DMS53 (cell line): ENCODE measurements around the gene NACAD.

Experiments used
- DNase-seq: peaks from one replicate; lab custom pipeline; 2025; lab: John Stamatoyannopoulos, UW

NACAD gene

GRCh38 chr7:45088821-45089340 is at the start of gene NACAD:
TSS of gene NACAD (minus strand) at chr7:45088969. CDS start at chr7:45088894, 75 bp downstream.
- peak; percentile 61 for DNase-seq

- peak; percentile 78 for DNase-seq
Observed at GRCh38 chr7:45136106-45137060, 47.6 kb upstream of the NACAD start.

- no peak for DNase-seq
Observed at GRCh38 chr7:45133877-45134276, 45.1 kb upstream of the NACAD start.

- DNase-seq, result no peak
Observed at GRCh38 chr7:45133352-45133751, 44.6 kb upstream of the NACAD start.

DNA sequence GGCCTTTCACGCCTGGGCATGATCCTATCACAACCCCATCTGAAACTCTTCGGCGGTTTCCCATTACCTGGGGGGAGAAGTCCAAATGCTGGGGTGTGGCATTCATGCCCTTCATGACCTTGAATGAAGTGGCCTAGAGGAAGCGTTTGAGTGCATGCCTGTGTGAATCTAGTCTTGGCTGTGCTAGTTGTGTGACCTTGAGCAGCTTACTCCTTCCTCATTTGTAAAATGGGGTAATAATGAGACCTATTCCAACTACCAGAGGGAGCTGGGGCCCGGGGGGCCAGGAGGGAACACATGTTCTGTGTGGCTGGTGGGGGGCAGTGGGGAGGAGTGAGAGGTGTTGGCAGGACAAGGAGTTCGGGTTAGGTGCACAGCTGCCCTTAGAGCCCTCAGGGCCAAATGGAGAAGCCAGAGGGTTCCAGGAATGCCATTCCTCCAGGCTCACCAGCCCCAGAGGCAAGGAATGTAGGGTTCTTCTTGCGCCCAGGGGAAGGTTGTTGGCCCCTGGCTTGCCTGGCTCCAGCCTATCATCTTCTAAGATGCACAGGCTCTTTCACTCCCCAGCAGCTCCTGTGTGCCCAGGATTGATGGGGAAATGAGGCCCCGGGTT is 44.0 kb upstream of the NACAD start:
- DNase-seq, result no peak

GRCh38 chr7:45131891-45132290 is 43.1 kb upstream of the NACAD start:
- no peak for DNase-seq

GRCh38 chr7:45130910-45131309 is 42.1 kb upstream of the NACAD start:
- DNase-seq, result no peak

- DNase-seq, result no peak
Observed at GRCh38 chr7:45129906-45130305, 41.1 kb upstream of the NACAD start.

DNA sequence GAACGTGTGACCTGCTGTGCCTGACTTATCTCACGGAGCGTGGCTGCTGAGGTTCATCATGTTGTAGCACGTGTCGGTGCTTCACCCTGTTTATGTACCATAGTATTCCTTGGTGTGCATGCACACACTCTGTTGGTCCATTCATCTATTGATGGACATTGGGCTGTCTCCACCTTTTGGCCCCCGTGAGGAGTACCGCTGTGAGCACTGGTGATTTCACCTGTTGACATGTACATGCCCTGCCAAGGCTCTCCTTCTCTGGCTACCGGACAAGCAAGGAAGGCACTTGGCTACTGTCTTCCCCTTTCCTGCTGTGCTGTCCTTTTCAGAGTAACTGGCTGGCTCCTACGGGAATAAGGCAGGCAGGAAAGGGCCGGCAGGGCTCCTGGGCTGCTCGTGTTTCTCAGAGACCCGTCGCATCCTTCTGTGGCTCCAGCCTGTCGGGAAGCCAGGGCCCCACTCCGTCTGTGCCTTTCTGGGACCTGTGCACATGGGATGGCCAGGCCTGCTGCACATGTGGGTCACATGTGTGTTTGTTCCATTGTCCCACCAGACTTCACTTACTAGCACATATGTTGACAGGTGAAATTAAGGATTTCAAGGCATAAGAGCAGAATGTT is 40.5 kb upstream of the NACAD start:
- DNase-seq, result no peak

DNA sequence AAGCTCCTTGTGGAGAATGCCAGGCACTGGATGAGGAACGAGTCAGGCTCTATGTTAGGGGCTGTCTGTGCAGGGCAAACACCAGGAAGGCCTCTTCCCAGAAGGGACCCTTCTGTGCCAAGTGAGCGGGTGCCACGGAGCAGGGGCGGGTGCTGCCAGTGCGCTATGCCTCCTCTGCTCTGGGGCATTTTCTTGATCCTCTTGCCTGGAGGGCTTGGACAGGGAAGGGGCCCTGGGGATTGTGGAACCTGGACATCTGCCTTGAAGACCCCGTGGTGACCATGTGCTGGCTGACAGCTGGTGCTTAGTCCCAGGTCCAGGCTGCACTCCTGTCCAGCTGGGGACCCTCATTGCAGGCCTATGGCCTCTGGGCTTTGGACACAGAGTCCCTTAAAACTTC is 38.2 kb upstream of the NACAD start:
- DNase-seq, result no peak

- no peak for DNase-seq
Observed at GRCh38 chr7:45126201-45126600, 37.4 kb upstream of the NACAD start.

- DNase-seq, result no peak
Observed at GRCh38 chr7:45125193-45125904, 36.6 kb upstream of the NACAD start.

DNA sequence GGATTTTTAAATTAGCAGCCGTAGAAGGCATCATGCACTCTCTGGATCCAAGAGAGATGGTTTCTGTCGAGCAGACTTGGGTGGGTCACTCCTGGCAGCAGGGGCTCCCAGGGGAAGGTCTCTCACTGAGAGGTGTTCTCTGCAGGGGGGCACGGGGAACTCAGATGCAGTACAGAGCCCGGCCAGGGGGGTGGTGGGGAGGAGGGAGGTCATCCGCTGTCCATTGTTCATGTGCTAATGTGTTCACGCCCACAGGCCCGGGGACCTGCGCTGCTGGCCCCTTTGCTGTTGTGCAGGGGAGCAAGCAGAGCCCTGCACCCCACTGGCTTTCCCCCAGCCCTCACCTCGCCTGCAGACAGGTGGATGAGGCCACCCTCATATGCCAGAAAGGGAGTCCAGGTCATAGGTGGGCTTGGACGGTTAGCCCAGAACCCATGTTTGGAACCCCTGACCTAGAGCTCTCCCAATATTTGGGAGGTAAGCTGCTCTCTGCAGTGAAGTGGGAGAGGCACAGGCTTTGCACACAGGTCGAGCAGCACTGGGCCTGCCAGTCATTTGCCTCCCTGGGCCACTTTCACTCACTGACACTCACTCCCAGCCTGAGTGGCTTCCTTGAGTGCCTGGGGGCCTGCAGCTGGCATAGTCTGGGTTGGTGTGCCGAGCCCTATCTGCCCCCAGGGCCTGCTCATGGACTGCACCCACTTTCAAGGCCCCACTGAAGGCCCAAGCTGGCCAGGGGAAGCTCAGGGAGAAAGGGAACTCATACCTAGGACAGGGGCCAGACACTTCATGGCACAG is 35.3 kb upstream of the NACAD start:
- no peak for DNase-seq

DNA sequence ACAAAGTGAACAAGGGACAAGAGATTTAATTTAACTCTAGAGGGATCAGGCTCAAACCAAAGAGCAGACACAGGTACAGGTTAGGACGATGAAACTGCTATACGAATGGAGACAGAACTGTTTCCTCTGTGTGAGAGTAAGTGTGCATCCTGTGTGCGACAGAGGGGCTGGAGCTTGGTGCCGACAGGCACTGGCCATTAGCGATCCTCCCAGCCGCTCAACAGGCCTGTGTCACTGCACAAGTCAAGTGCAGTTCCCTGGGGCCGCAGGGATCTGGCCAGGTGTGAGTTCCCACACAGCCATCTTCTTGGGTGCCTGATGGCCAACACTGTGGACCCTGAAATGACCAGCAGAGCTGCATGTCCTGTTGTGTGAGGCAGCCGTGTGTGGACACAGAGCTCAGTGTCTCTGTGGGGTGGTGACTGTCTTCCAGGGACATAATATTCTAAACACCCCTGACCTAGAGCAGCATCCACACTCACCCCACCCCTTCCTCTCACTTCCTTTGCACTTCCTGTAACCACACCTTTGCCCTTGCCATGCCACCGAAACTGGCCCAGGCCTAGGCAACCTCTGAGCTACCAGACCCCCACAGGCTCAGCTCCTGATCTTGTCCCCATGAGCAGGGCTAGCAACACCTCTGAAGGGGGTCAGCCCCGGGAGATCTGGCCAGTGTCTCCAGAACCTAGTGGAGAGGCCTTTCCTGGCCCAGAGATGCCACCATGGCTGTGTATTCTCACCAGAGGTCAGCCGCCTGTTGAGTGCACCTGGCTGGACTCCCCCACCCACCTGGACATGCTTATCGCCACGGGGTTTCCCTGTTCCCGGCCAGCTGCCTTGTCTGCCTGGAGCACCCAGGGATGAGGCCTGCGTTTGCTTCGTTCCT is 34.4 kb upstream of the NACAD start:
- no peak for DNase-seq

- DNase-seq, result no peak
Observed at GRCh38 chr7:45119550-45119949, 30.8 kb upstream of the NACAD start.

GRCh38 chr7:45118889-45119331 is 30.1 kb upstream of the NACAD start:
- peak; percentile 19 for DNase-seq

GRCh38 chr7:45118292-45118691 is 29.5 kb upstream of the NACAD start:
- no peak for DNase-seq

DNA sequence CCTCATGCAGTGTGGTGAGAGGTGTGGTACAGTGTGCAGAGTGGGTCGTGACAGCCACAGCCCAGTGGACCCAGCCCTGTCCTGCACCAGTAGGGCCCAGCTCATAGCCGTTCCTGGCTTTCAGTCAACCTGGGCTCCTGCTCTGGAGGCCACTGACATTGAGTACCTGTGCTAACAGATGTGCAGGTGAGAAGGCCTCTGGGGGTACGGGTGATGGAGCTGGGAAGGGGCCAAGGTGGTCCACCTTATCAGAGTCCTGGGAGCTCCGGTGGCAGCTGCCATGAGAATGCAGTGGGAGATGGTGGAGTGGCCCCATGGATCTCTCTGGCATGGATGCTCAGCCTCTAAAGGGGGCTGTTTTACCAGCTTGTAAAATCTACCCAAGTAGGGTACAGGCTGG is 28.8 kb upstream of the NACAD start:
- no peak for DNase-seq

DNA sequence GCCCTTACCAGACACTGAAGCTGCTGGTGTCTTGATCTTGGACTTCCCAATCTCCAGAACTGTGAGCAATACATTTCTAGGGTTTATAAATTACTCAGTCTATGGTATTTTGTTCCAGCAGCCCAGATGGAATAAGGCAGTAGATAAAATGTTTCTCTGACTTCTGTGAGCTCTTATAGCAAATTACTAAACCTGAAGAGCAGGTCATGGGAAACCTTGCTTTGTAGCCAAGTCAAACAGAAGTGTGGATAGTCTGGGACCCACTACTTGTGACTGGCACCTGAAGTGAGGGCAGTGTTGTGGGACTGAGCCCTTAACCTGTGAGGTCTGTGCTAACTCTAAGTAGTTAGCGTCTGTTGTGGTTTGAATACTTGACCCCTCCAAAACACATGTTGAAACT is 27.3 kb upstream of the NACAD start:
- no peak for DNase-seq

GRCh38 chr7:45114926-45115325 is 26.2 kb upstream of the NACAD start:
- no peak for DNase-seq
